GM18526 (cell line): ENCODE results near the gene LONP2.
A peak's percentile ranks its signal among the peaks of the same experiment; 100 is the strongest.

ENCODE experiments used
- POLR2A ChIP-seq: IDR thresholded peaks from 3 replicates; pipeline ENCODE4 v1.6.1; 2011; ENCODE audit not compliant: insufficient read length; ENCODE audit errors: extremely low read depth

The LONP2 gene

GRCh38 chr16:48244080-48244862 is at the start of gene LONP2:
Gene LONP2 (plus strand): TSS chr16:48244300. CDS start chr16:48244389, 89 bp downstream.
- peak; percentile 71 for TF ChIP-seq POLR2A

GRCh38 chr16:48194828-48195556 is 49.1 kb upstream of the LONP2 start:
- no peak for TF ChIP-seq POLR2A

GRCh38 chr16:48197294-48197693 is 46.8 kb upstream of the LONP2 start:
- TF ChIP-seq POLR2A, result no peak

- no peak for TF ChIP-seq POLR2A
Measured at GRCh38 chr16:48201515-48202201, 42.4 kb upstream of the LONP2 start.

GRCh38 chr16:48203974-48204824 is 39.9 kb upstream of the LONP2 start:
- no peak for TF ChIP-seq POLR2A

- no peak for TF ChIP-seq POLR2A
Measured at GRCh38 chr16:48204825-48205151, 39.3 kb upstream of the LONP2 start.

- no peak for TF ChIP-seq POLR2A
Measured at GRCh38 chr16:48206594-48207242, 37.4 kb upstream of the LONP2 start.

GRCh38 chr16:48210747-48211146 is 33.4 kb upstream of the LONP2 start:
- TF ChIP-seq POLR2A, result no peak

GRCh38 chr16:48212033-48212432 is 32.1 kb upstream of the LONP2 start:
- TF ChIP-seq POLR2A, result no peak

- TF ChIP-seq POLR2A, result no peak
Measured at GRCh38 chr16:48215738-48216137, 28.4 kb upstream of the LONP2 start.

GRCh38 chr16:48217708-48218107 is 26.4 kb upstream of the LONP2 start:
- no peak for TF ChIP-seq POLR2A

GRCh38 chr16:48218473-48218872 is 25.6 kb upstream of the LONP2 start:
- no peak for TF ChIP-seq POLR2A

- no peak for TF ChIP-seq POLR2A
Measured at GRCh38 chr16:48220891-48221290, 23.2 kb upstream of the LONP2 start.

GRCh38 chr16:48223490-48223889 is 20.6 kb upstream of the LONP2 start:
- no peak for TF ChIP-seq POLR2A

- no peak for TF ChIP-seq POLR2A
Measured at GRCh38 chr16:48225456-48225855, 18.6 kb upstream of the LONP2 start.
